Panc1 (cell line): ENCODE data around the gene NFE2L3. TPM values are rescaled to one million over a fixed set of nuclear protein-coding genes. Genes with fewer than 3 reads are reported as not detected.

Source experiments
- ATAC-seq: fragments of 200-7000 bp; cut with Tn5 transposase; 2 replicates; pipeline ENCODE4 v1.9.1; 2020; ENCODE audit warnings: mild to moderate bottlenecking, moderate library complexity
- Bru-seq: library from RNA; stranded (reverse); fragments of 400-500 nt; gene quantifications from one replicate; lab custom pipeline; 2021; lab: Mats Ljungman, UMichigan
- BruChase-seq, 2 experiments: library from RNA; stranded (reverse); fragments of 400-500 nt; gene quantifications; one replicate each; lab custom pipeline; 2021; lab: Mats Ljungman, UMichigan
- BruUV-seq: library from RNA; stranded (reverse); fragments of 400-500 nt; replicated peaks from 2 replicates; lab custom pipeline; 2021; lab: Mats Ljungman, UMichigan
- CTCF ChIA-PET: fragments of 300-600 bp; sonication (Branson Sonifier 250); formaldehyde crosslinking; loops from one replicate; lab custom pipeline; 2022; ENCODE audit warnings: antibody characterized with exemption; lab: Charles Lee
- POLR2A ChIA-PET: fragments of 300-600 bp; sonication (Branson Sonifier 250); formaldehyde crosslinking; loops from one replicate; lab custom pipeline; 2022; ENCODE audit warnings: antibody characterized with exemption; lab: Charles Lee
- DNase-seq: peaks from one replicate; pipeline ENCODE4 v3.0.0-alpha.2; 2010; ENCODE audit warnings: low read depth, low spot score
- H3K27ac ChIP-seq: 2 replicates; pipeline ENCODE4 v1.5.1; 2011; ENCODE audit warnings: mild to moderate bottlenecking, low read length, inconsistent platforms
- H3K27me3 ChIP-seq: fragments of 200-500 bp; sonication (Bioruptor generic); 2 replicates; pipeline ENCODE4 v1.6.0; 2014; ENCODE audit warnings: low read length, inconsistent platforms; ENCODE audit not compliant: control insufficient read depth, insufficient read depth
- H3K36me3 ChIP-seq: fragments of 200-500 bp; sonication (Bioruptor generic); 2 replicates; pipeline ENCODE4 v1.5.1; 2014; ENCODE audit warnings: inconsistent platforms, mild to moderate bottlenecking, low read length, moderate library complexity; ENCODE audit not compliant: control insufficient read depth, insufficient read depth
- H3K4me1 ChIP-seq: 2 replicates; pipeline ENCODE4 v1.5.1; 2011; ENCODE audit warnings: inconsistent platforms, mild to moderate bottlenecking, low read length, moderate library complexity; ENCODE audit not compliant: control insufficient read depth, insufficient read depth
- H3K4me3 ChIP-seq, 2 experiments: 2 replicates each; pipeline ENCODE4 v1.5.1; 2011 to 2012; ENCODE audit warnings: low read depth in 2 of 2, low read length in 2 of 2, mild to moderate bottlenecking in 2 of 2, inconsistent platforms in 1 of 2, moderate library complexity in 1 of 2
- H3K9me3 ChIP-seq: fragments of 200-500 bp; sonication (Bioruptor generic); 2 replicates; pipeline ENCODE4 v1.5.1; 2014; ENCODE audit warnings: low read depth, mild to moderate bottlenecking, inconsistent platforms, low read length, moderate library complexity; ENCODE audit not compliant: control insufficient read depth, insufficient read depth
- POLR2AphosphoS5 ChIP-seq: IDR thresholded peaks from 2 replicates; pipeline ENCODE4 v1.6.1; 2012; ENCODE audit warnings: mild to moderate bottlenecking, low read depth, low read length, moderate library complexity
- SIN3A ChIP-seq: IDR thresholded peaks from 2 replicates; pipeline ENCODE4 v1.6.1; 2012; ENCODE audit warnings: low read depth, mild to moderate bottlenecking, low read length, moderate library complexity, borderline replicate concordance; ENCODE audit not compliant: insufficient read depth
- TCF7L2 ChIP-seq: IDR thresholded peaks from 2 replicates; pipeline ENCODE4 v1.6.1; 2011; ENCODE audit warnings: mild to moderate bottlenecking, low read depth, low read length, inconsistent platforms
- in situ Hi-C: cut with HindIII; loops from 2 replicates; pipeline ENCODE4 v1.10.0; 2016; ENCODE audit warnings: low sequenced_read_pairs, low pct_unique_long_range_greater_than_20kb
- intact Hi-C: fragments of 100-400 bp; cut with micrococcal nuclease; formaldehyde crosslinking; loops from one replicate; pipeline ENCODE4 v1.10.0; 2022; ENCODE audit not compliant: unreplicated experiment
- long read RNA-seq: library from polyadenylated mRNA; unstranded; transcript quantifications from one replicate; pipeline ENCODE4 v2.0.0, GENCODE V29; 2021; ENCODE audit not compliant: unreplicated experiment
- polyA plus RNA-seq: library from polyadenylated mRNA; unstranded; fragments of >200 nt; gene quantifications from one replicate; pipeline ENCODE4 v1.2.1, GENCODE V29; 2012; ENCODE audit warnings: missing spikeins; ENCODE audit not compliant: insufficient read length
- total RNA-seq: library from RNA; stranded (reverse); gene quantifications from one replicate; pipeline ENCODE4 v1.2.1, GENCODE V29; 2021; ENCODE audit not compliant: unreplicated experiment
- TF ChIP-seq, protein P1 (sequence below), 2 experiments: IDR thresholded peaks; 2 replicates each; pipeline ENCODE4 v1.6.1; 2011 to 2012; ENCODE audit warnings: low read depth in 2 of 2, control low read depth in 1 of 2, low read length in 1 of 2, mild to moderate bottlenecking in 1 of 2, moderate library complexity in 1 of 2; ENCODE audit not compliant: insufficient read depth in 1 of 2
- TF ChIP-seq, protein P2 (sequence below): fragments of 450-650 bp; IDR thresholded peaks from 2 replicates; pipeline ENCODE4 v1.5.1; 2017; ENCODE audit warnings: mild to moderate bottlenecking

NFE2L3 gene, protein sequence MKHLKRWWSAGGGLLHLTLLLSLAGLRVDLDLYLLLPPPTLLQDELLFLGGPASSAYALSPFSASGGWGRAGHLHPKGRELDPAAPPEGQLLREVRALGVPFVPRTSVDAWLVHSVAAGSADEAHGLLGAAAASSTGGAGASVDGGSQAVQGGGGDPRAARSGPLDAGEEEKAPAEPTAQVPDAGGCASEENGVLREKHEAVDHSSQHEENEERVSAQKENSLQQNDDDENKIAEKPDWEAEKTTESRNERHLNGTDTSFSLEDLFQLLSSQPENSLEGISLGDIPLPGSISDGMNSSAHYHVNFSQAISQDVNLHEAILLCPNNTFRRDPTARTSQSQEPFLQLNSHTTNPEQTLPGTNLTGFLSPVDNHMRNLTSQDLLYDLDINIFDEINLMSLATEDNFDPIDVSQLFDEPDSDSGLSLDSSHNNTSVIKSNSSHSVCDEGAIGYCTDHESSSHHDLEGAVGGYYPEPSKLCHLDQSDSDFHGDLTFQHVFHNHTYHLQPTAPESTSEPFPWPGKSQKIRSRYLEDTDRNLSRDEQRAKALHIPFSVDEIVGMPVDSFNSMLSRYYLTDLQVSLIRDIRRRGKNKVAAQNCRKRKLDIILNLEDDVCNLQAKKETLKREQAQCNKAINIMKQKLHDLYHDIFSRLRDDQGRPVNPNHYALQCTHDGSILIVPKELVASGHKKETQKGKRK
- total RNA-seq (78.5 TPM), Bru-seq, nascent RNA (percentile 93 among the genes with signal in this experiment), BruChase-seq, experiment 1, labeled RNA remaining after a 2-hour chase (percentile 81 among the genes with signal in this experiment), BruChase-seq, experiment 2, labeled RNA remaining after a 6-hour chase (percentile 91 among the genes with signal in this experiment)
- polyA plus RNA-seq = 47.6 TPM
- long read RNA-seq, transcript NFE2L3-201 (4 exons, 3,686 nt) = major isoform, 518 of 549 reads
- long read RNA-seq, transcript NFE2L3-202 (1 exons, 2,258 nt) = minor isoform, 5 of 549 reads
- long read RNA-seq, partial matches to known transcripts = 8 of 549 reads
- long read RNA-seq, other reads (novel, unspliced or antisense) = 18 of 549 reads

DNA sequence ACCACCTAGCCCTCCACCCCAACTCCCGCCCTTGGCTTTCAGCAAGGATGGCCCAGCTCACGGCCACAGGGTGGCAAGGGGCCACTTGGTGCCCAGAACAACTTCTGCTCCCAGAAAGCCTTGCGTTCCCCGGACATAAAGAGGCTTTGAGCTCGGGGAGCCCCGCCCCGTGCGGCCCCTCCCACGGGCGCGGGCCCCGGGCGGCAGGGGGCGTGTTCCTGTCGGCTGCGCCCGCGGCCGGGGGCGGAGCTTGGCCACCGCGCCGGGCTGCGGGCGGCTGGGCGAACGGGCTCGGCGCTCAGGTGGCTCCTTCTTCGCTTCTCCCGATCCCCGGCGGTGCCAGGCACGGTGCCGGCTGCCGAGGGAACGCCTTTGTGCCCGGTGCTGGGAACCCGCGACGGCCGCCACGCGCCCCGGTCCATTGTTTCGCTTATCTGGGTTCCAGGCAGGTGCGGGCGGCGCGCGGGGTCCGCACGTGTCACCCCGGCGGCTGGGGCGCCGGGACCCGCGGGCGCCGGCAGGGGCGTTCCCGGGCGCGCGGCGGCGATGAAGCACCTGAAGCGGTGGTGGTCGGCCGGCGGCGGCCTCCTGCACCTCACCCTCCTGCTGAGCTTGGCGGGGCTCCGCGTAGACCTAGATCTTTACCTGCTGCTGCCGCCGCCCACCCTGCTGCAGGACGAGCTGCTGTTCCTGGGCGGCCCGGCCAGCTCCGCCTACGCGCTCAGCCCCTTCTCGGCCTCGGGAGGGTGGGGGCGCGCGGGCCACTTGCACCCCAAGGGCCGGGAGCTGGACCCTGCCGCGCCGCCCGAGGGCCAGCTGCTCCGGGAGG lies at the start of gene NFE2L3:
Gene NFE2L3, plus strand, starts transcription at position 246 of the 829 bp plus-strand sequence. Its CDS starts 301 bp downstream, at position 547.
- peak within 1 kb of the TSS; percentile 53 to 88 for H3K4me3 ChIP-seq
- peak; percentile 85; the same call in 1 of the 2 replicates for TF ChIP-seq SIN3A
- TF ChIP-seq, protein P1, sequence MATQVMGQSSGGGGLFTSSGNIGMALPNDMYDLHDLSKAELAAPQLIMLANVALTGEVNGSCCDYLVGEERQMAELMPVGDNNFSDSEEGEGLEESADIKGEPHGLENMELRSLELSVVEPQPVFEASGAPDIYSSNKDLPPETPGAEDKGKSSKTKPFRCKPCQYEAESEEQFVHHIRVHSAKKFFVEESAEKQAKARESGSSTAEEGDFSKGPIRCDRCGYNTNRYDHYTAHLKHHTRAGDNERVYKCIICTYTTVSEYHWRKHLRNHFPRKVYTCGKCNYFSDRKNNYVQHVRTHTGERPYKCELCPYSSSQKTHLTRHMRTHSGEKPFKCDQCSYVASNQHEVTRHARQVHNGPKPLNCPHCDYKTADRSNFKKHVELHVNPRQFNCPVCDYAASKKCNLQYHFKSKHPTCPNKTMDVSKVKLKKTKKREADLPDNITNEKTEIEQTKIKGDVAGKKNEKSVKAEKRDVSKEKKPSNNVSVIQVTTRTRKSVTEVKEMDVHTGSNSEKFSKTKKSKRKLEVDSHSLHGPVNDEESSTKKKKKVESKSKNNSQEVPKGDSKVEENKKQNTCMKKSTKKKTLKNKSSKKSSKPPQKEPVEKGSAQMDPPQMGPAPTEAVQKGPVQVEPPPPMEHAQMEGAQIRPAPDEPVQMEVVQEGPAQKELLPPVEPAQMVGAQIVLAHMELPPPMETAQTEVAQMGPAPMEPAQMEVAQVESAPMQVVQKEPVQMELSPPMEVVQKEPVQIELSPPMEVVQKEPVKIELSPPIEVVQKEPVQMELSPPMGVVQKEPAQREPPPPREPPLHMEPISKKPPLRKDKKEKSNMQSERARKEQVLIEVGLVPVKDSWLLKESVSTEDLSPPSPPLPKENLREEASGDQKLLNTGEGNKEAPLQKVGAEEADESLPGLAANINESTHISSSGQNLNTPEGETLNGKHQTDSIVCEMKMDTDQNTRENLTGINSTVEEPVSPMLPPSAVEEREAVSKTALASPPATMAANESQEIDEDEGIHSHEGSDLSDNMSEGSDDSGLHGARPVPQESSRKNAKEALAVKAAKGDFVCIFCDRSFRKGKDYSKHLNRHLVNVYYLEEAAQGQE (IDR thresholded peaks at IDR 0.05; ENCODE audit: insufficient read depth in 1 of 2, low read depth in 2 of 2, low read length in 1 of 2) = no peak
- TF ChIP-seq, protein P2, sequence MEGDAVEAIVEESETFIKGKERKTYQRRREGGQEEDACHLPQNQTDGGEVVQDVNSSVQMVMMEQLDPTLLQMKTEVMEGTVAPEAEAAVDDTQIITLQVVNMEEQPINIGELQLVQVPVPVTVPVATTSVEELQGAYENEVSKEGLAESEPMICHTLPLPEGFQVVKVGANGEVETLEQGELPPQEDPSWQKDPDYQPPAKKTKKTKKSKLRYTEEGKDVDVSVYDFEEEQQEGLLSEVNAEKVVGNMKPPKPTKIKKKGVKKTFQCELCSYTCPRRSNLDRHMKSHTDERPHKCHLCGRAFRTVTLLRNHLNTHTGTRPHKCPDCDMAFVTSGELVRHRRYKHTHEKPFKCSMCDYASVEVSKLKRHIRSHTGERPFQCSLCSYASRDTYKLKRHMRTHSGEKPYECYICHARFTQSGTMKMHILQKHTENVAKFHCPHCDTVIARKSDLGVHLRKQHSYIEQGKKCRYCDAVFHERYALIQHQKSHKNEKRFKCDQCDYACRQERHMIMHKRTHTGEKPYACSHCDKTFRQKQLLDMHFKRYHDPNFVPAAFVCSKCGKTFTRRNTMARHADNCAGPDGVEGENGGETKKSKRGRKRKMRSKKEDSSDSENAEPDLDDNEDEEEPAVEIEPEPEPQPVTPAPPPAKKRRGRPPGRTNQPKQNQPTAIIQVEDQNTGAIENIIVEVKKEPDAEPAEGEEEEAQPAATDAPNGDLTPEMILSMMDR = peak; percentile 39; the same call in 1 of the 2 replicates
- peak; percentile 65; the same call in 1 of the 2 replicates for TF ChIP-seq POLR2AphosphoS5
- ChIA-PET CTCF (interaction anchor here (0.7 to 1.5 kb wide), 2 partner anchors 9 to 61 kb away, joined by 3 to 4 read pairs; no protein-coding TSS in a partner anchor), POLR2A (interaction anchor here (0.6 to 0.7 kb wide), 4 partner anchors 126 to 244 kb away, joined by 3 to 5 read pairs (median 4); no protein-coding TSS in a partner anchor)
- no peaks in the 10 kb centered on the region for H3K9me3 ChIP-seq
- no peaks in the 10 kb centered on the region for H3K36me3 ChIP-seq
- intact Hi-C loops = loop anchor here (5.0 to 10.0 kb wide), 2 partner anchors 60 to 257 kb away; no protein-coding TSS in a partner anchor
- H3K27ac ChIP-seq = peak within 1 kb of the TSS; percentile 95
- ATAC-seq = peak; percentile 75
- in situ Hi-C loops = no loop called here
- no TSS peak for BruUV-seq
- H3K4me1 ChIP-seq = peaks cover 19% of the 10 kb centered on the region
- no peaks in the 10 kb centered on the region for H3K27me3 ChIP-seq
- no peak for DNase-seq

DNA sequence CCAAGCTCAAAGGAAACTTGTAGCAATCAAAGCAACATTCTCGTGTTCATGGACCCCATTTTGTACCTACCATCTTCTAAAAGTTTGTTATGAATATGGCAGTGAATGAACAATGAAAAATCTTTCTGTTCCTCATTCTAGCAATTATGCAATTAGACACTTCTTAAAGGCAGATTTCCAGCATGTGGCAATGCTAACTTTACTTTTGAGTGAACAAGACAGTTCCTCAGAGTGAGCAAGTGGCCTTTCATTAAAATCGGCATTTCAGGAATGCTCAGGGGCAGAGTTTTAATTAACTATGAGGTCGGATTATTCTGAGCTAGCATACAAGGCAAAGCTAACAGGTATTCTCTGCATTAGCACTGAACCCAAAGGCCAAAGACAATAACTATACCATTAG lies 48.4 kb upstream of the NFE2L3 start:
- ATAC-seq (no peak), DNase-seq (no peak)
- ChIA-PET POLR2A (no interaction called here), CTCF (interaction anchor here (1.2 kb wide), 1 partner anchor 13 kb away, joined by 8 read pairs; no protein-coding TSS in a partner anchor)
- Histone ChIP-seq H3K4me1 (no peaks in the 10 kb centered on the region), H3K27ac (no peak overlapping the region), H3K27me3 (no peaks in the 10 kb centered on the region), H3K4me3 (no peak overlapping the region), H3K36me3 (no peaks in the 10 kb centered on the region), H3K9me3 (no peaks in the 10 kb centered on the region)
- no TSS peak for BruUV-seq
- TF ChIP-seq, protein P2 = no peak
- TF ChIP-seq POLR2AphosphoS5 = no peak
- no peak for TF ChIP-seq TCF7L2
- in situ Hi-C loops = no loop called here
- intact Hi-C loops = no loop called here
